H54 (cell line): Measurements from ENCODE around the gene ZNF777.

ENCODE experiments used
- DNase-seq: peaks from one replicate; pipeline ENCODE4 v3.0.0; 2011; ENCODE audit warnings: low spot score, mixed read lengths; ENCODE audit not compliant: insufficient read length
- FAIRE-seq: peaks from 3 replicates; lab custom pipeline; 2011; peaks lifted over from hg19 to GRCh38; lab: Jason Lieb, UNC
- POLR2A ChIP-seq: IDR thresholded peaks from 2 replicates; pipeline ENCODE4 v1.6.1; 2011; ENCODE audit warnings: low read depth, mild to moderate bottlenecking, low read length

ZNF777 gene

DNA sequence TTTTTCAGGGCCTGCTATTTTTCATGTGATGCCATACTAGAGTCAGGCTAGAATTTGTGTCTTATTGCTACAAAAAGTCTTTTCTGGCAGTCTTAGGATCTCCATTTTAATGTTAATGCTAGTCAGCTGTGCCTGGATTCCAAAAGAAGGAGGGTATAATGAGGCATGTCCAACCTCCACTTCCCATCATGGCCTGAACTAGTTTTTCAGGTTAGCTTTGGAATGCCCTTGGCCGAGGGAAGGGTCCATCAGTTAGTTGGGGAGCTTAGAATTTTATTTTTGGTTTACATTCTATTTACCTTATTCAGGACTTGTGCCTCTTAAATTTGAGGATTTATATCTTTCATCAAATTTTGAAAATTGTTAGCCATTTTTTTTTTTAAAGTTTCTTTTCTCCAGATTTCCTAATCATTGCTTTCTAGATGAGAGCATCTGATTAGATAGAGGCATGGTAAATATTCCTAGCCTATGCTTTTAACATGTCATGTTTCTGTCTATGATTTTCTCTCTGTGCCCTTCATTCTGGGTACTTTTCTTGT lies 6.5 kb upstream of the ZNF777 start:
- DNase-seq (no peak), FAIRE-seq (no peak)
- no peak for TF ChIP-seq POLR2A

- FAIRE-seq (no peak), DNase-seq (no peak)
- no peak for TF ChIP-seq POLR2A
Observed at GRCh38 chr7:149466364-149466763, 5.5 kb upstream of the ZNF777 start.

GRCh38 chr7:149463500-149464161 lies 2.8 kb upstream of the ZNF777 start:
- DNase-seq = no peak
- FAIRE-seq = no peak

GRCh38 chr7:149462101-149462520 lies 1.2 kb upstream of the ZNF777 start:
- DNase-seq (no peak), FAIRE-seq (no peak)
- TF ChIP-seq POLR2A = no peak

More at GRCh38 chr7:149463500-149464161, 2.8 kb upstream of the ZNF777 start:
- no peak for TF ChIP-seq POLR2A

- DNase-seq = no peak
- no peak for TF ChIP-seq POLR2A
- FAIRE-seq = no peak
Observed at GRCh38 chr7:149459540-149460452, 1.1 kb downstream of the ZNF777 start.

GRCh38 chr7:149459201-149459539 lies 1.7 kb downstream of the ZNF777 start:
- no peak for FAIRE-seq
- no peak for DNase-seq
- TF ChIP-seq POLR2A = no peak

DNA sequence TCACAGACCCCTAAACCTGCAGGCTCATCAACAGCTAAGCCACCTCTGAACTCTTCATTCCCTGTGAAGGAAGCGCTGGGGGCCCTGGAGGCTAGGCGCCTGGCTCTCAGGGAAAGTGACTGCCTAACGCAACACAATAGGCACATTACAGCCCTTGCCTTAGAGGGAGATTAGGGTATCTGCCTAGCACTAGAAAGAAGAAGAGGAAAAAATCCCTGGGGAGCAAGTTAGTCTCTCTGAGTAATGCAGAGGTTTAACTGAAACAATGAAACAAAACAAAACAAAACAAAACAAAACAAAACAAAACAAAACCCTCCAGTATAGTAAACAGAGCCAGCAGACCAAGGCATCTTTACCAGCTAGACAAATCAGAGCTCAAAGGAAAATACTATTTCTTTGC lies 2.6 kb downstream of the ZNF777 start:
- no peak for DNase-seq
- TF ChIP-seq POLR2A = no peak
- FAIRE-seq = no peak

DNA sequence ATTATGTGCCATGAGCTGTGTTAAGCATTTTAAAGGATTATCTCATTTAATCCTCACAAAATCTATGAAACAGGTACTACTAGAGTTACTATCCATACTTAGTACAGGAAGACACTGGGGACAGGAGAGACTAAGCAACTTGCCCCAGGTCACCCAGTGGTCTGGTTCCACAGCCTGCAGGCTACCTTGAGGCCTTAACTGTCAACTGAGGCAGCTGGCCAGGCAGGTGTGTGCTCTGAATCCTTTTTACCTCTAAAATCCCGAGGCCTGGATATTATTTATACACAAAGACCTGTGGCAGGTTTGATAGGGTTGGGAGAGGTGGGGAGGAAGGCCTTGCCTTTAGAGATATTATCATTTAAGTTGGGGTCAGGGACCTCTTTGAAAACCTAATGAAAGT lies 3.1 kb downstream of the ZNF777 start:
- no peak for TF ChIP-seq POLR2A
- DNase-seq (no peak), FAIRE-seq (no peak)

- TF ChIP-seq POLR2A = no peak
- FAIRE-seq (no peak), DNase-seq (peak; percentile 50)
Observed at GRCh38 chr7:149456506-149457421, 4.1 kb downstream of the ZNF777 start.

DNA sequence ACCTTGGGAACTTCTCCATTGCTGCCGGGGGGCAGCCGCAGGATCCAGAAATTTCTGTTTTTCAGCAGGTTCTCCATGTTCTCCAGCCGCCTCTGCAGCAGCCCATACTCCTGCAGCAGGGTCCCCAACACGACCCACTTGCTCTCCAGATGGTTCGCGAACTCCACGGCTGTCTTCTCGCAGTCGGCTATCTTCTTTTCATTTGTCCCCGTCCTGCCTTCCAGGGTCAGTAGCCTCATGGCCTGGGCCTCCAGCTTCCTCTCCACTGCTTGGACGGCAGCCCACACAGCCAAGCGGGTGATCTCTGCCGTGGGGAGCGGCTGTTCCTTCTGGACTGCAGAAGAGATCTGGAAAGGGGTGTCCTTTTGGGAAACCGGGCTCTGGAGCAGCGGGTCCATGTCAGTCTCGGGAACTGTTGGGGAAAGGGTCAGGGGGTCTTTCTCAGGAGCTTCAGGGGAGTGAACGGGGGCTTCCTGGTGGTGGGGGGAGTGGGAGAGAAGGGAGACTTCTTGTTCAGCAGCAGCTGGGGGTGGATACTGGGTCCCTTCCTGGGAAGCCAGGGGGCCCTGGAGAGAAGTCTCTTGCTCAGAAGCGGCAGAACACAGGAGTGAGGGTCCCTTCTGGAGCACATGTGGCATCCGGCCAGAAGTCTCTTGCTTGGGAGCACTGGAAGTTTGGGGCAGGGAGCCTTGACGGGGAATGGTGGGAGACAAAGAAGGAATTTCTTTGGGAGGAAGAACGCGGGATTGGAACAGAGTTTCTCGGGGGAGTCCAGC lies 5.5 kb downstream of the ZNF777 start:
- TF ChIP-seq POLR2A = no peak
- DNase-seq (no peak), FAIRE-seq (no peak)

DNA sequence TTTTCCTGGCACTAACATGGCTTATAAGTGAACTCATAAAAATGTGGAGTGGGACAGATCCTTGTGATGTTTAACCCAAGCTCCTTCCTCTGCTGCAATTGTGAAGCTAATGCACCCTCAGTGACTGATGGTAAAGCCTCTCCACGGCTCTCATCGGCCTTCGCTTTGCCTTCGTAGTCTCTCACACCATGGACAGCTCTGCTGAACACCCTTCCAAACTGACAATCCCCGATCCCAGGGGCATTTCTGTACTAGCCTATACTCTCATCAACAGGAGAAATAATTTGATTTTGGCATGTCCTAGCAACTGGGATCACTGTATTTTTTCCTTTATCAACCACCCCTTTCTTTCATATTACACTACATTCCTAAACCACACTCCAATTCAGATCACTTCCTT lies 6.1 kb downstream of the ZNF777 start:
- no peak for TF ChIP-seq POLR2A
- no peak for FAIRE-seq

GRCh38 chr7:149454006-149454405 lies 6.9 kb downstream of the ZNF777 start:
- FAIRE-seq = no peak
- no peak for TF ChIP-seq POLR2A
- no peak for DNase-seq

More for the DNA sequence above, 6.1 kb downstream of the ZNF777 start:
- DNase-seq = no peak

- DNase-seq (no peak), FAIRE-seq (no peak)
- no peak for TF ChIP-seq POLR2A
Observed at GRCh38 chr7:149450821-149451220, 10.0 kb downstream of the ZNF777 start.

DNA sequence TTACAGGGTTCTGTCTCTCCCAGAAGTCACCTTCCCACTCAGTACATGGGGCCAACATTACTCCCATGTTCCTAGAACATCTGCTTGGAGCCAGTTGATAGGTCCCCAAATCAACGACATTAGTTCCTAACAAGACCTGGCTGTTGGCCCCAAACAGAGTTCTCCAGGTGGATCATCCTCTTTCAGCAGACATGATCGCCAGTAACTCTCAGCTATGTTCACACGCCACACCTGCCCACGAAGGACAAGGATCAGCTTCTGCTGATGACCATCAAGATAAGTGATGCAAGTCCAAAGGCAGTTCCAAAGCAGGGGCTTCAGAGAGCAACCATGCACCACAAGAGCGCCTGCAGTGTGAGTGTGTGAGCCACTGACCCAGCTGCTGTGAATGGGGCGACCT lies 11.0 kb downstream of the ZNF777 start:
- DNase-seq (no peak), FAIRE-seq (no peak)
- no peak for TF ChIP-seq POLR2A
